Upper lobe of left lung (tissue), 4 donors: Measurements from ENCODE around the gene ZFHX3.

Experiments used
- EP300 ChIP-seq, 4 donors: sonication (generic); formaldehyde crosslinking; IDR thresholded peaks; one replicate each; pipeline ENCODE4 v1.5.1; 2017; ENCODE audit warnings: antibody characterized with exemption in 4 of 4, control low read depth in 2 of 4
- POLR2A ChIP-seq, 4 donors: fragments of 450-650 bp; IDR thresholded peaks; one replicate each; pipeline ENCODE4 v1.5.1; 2016 to 2017; ENCODE audit warnings: antibody characterized with exemption in 4 of 4, mild to moderate bottlenecking in 2 of 4
- POLR2AphosphoS5 ChIP-seq, 2 donors: sonication (generic); formaldehyde crosslinking; IDR thresholded peaks; one replicate each; pipeline ENCODE4 v1.5.1; 2017; ENCODE audit warnings: antibody characterized with exemption in 2 of 2
- TF ChIP-seq, protein P1 (sequence below), 6 experiments: fragments of 450-650 bp in 4 of 6; fragments of 200-600 bp in 2 of 6; sonication (generic) in 2 of 6; IDR thresholded peaks; one replicate each; pipeline ENCODE4 v1.5.1; 2016 to 2019; ENCODE audit warnings: antibody characterized with exemption in 6 of 6

DNA sequence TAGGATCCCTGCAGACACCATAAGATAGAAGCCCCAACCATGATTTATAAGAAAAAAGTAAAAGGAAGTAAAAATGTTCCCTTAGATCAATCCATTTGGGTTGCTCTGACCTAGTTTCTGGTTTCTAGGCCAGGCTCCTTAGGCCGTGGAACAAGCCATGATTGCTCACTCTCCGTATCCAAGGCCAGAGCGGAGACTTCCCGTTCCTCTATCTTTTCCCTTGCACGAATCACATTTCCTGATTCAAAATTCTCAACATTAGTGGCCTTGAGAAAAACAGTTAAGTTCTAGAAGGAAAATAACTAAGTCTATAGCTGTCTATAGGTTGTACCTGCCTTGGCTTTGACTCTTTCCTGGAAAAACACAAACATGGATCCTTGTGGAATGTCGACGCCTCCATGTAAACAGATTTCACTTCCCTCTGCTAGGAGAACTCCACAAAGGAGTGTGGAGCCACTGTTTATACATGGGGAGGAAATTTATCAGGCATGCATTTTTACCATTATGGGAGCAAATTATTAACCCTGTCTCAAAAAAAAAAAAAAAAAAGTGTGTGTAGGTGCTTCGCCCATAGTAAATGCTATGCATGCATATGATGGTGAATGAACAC lies 149.6 kb downstream of the ZFHX3 start:
- TF ChIP-seq, protein P1, sequence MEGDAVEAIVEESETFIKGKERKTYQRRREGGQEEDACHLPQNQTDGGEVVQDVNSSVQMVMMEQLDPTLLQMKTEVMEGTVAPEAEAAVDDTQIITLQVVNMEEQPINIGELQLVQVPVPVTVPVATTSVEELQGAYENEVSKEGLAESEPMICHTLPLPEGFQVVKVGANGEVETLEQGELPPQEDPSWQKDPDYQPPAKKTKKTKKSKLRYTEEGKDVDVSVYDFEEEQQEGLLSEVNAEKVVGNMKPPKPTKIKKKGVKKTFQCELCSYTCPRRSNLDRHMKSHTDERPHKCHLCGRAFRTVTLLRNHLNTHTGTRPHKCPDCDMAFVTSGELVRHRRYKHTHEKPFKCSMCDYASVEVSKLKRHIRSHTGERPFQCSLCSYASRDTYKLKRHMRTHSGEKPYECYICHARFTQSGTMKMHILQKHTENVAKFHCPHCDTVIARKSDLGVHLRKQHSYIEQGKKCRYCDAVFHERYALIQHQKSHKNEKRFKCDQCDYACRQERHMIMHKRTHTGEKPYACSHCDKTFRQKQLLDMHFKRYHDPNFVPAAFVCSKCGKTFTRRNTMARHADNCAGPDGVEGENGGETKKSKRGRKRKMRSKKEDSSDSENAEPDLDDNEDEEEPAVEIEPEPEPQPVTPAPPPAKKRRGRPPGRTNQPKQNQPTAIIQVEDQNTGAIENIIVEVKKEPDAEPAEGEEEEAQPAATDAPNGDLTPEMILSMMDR (IDR thresholded peaks at IDR 0.05) = no peak
- TF ChIP-seq POLR2A (IDR thresholded peaks at IDR 0.05) (no peak), EP300 (IDR thresholded peaks at IDR 0.05) (no peak), POLR2AphosphoS5 (IDR thresholded peaks at IDR 0.05) (no peak)
